Gastrocnemius medialis (tissue), 4 donors: ENCODE data around the gene TNFAIP8.

Source experiments
- POLR2A ChIP-seq, 2 donors: fragments of 450-650 bp; IDR thresholded peaks; one replicate each; pipeline ENCODE4 v1.6.1; 2017; ENCODE audit warnings: antibody characterized with exemption in 2 of 2, mild to moderate bottlenecking in 2 of 2, moderate library complexity in 2 of 2
- TF ChIP-seq, protein P1 (sequence below), 5 experiments: fragments of 450-650 bp in 3 of 5; fragments of 200-600 bp in 2 of 5; sonication (generic) in 2 of 5; IDR thresholded peaks in 4 of 5; conservative IDR thresholded peaks in 1 of 5; 1 replicate in 4 of 5; 2 replicates in 1 of 5; pipeline ENCODE4 v1.5.1; 2016 to 2019; ENCODE audit warnings: antibody characterized with exemption in 5 of 5, mild to moderate bottlenecking in 3 of 5, moderate library complexity in 3 of 5

DNA sequence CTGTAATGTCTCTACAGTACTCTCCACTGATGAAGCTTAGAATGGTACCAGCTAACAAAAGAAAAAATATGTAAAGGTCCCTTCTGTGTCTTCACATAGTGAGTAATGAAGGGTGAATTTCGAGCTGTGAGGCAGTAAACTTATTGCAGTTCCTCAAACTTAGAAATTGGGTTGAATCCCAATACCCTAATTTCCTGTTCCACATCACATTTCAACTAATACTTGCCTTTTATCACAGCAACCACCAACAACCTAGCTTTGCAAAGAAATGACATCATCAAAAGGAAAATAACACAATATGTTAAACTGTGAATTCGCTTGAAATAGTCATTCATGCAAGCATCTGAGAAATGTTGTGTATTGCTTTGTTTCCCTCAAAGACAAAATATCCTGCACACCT, 9.4 kb upstream of the TNFAIP8 start:
- TF ChIP-seq, protein P1, sequence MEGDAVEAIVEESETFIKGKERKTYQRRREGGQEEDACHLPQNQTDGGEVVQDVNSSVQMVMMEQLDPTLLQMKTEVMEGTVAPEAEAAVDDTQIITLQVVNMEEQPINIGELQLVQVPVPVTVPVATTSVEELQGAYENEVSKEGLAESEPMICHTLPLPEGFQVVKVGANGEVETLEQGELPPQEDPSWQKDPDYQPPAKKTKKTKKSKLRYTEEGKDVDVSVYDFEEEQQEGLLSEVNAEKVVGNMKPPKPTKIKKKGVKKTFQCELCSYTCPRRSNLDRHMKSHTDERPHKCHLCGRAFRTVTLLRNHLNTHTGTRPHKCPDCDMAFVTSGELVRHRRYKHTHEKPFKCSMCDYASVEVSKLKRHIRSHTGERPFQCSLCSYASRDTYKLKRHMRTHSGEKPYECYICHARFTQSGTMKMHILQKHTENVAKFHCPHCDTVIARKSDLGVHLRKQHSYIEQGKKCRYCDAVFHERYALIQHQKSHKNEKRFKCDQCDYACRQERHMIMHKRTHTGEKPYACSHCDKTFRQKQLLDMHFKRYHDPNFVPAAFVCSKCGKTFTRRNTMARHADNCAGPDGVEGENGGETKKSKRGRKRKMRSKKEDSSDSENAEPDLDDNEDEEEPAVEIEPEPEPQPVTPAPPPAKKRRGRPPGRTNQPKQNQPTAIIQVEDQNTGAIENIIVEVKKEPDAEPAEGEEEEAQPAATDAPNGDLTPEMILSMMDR (IDR thresholded peaks at IDR 0.05 in 4 of 5, conservative IDR thresholded peaks at IDR 0.05 in 1 of 5): no peak
- no peak for TF ChIP-seq POLR2A (IDR thresholded peaks at IDR 0.05)
